Gastrocnemius medialis (tissue), 4 donors: ENCODE results near the gene TAF3.

ENCODE experiments used
- POLR2A ChIP-seq, 2 donors: fragments of 450-650 bp; IDR thresholded peaks; one replicate each; pipeline ENCODE4 v1.6.1; 2017; ENCODE audit warnings: antibody characterized with exemption in 2 of 2, mild to moderate bottlenecking in 2 of 2, moderate library complexity in 2 of 2
- TF ChIP-seq, protein P1 (sequence below), 5 experiments: fragments of 450-650 bp in 3 of 5; fragments of 200-600 bp in 2 of 5; sonication (generic) in 2 of 5; IDR thresholded peaks in 4 of 5; conservative IDR thresholded peaks in 1 of 5; 1 replicate in 4 of 5; 2 replicates in 1 of 5; pipeline ENCODE4 v1.5.1; 2016 to 2019; ENCODE audit warnings: antibody characterized with exemption in 5 of 5, mild to moderate bottlenecking in 3 of 5, moderate library complexity in 3 of 5

- TF ChIP-seq, protein P1, sequence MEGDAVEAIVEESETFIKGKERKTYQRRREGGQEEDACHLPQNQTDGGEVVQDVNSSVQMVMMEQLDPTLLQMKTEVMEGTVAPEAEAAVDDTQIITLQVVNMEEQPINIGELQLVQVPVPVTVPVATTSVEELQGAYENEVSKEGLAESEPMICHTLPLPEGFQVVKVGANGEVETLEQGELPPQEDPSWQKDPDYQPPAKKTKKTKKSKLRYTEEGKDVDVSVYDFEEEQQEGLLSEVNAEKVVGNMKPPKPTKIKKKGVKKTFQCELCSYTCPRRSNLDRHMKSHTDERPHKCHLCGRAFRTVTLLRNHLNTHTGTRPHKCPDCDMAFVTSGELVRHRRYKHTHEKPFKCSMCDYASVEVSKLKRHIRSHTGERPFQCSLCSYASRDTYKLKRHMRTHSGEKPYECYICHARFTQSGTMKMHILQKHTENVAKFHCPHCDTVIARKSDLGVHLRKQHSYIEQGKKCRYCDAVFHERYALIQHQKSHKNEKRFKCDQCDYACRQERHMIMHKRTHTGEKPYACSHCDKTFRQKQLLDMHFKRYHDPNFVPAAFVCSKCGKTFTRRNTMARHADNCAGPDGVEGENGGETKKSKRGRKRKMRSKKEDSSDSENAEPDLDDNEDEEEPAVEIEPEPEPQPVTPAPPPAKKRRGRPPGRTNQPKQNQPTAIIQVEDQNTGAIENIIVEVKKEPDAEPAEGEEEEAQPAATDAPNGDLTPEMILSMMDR (IDR thresholded peaks at IDR 0.05 in 4 of 5, conservative IDR thresholded peaks at IDR 0.05 in 1 of 5), result no peak
- no peak for TF ChIP-seq POLR2A (IDR thresholded peaks at IDR 0.05)
These were observed 132.9 kb downstream of the TAF3 start for GRCh38 chr10:7950981-7951847.
